H1 (cell line): Measurements from ENCODE around the gene PGLYRP2. TPM values are rescaled to one million over a fixed set of nuclear protein-coding genes. Genes with fewer than 3 reads are reported as not detected.

ENCODE experiments used
- polyA plus RNA-seq, 7 experiments: library from polyadenylated mRNA; depleted of rRNA in 3 of 7; stranded (reverse) in 5 of 7; unstranded in 2 of 7; fragments of >200 nt in 5 of 7; fragments of 200-250 nt in 2 of 7; gene quantifications; 1 replicate in 5 of 7; 2 replicates in 1 of 7; 4 replicates in 1 of 7; pipeline versions ENCODE4 v1.2.1 to v1.2.3, GENCODE V29; 2011 to 2013; ENCODE audit warnings: missing spikeins in 2 of 7, mixed read lengths in 2 of 7
- total RNA-seq: library from RNA; stranded (reverse); fragmentation: NEBNext Ultra II Directional; extraction: Animal tissue kit (Norgen Biotek cat#: 25700); gene quantifications from 2 replicates; pipeline ENCODE4 v1.2.1, GENCODE V29; 2021
- TF ChIP-seq, protein P1 (sequence below): IDR thresholded peaks from 2 replicates; pipeline ENCODE4 v1.6.1; 2012; ENCODE audit warnings: inconsistent platforms

The PGLYRP2 gene
- total and polyA plus RNA-seq, 2 of the 8 experiments (the other 6 are each of a cell fraction or from before 2014, with no cell fraction given) = not detected

DNA sequence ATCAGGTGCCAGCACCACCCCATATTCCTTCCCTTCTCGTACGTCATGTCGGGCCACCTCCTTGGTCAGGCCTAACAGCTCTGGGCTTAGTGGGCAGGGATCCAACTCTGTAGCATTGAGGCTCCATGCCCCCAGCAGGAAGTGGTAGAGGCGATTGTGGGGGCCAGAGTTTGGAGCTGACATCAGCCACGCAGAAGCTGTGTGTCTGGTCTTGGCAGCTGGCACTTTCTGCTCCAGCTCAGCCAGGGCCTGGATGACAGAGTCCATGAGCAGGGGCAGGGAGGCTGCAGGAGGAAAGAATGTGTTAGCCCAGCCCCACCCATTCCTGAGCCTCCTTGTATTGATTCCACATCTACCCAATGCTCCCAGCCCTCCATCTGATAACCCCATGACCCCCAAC is 3.0 kb downstream of the PGLYRP2 start (continued):
- TF ChIP-seq, protein P1, sequence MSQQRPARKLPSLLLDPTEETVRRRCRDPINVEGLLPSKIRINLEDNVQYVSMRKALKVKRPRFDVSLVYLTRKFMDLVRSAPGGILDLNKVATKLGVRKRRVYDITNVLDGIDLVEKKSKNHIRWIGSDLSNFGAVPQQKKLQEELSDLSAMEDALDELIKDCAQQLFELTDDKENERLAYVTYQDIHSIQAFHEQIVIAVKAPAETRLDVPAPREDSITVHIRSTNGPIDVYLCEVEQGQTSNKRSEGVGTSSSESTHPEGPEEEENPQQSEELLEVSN = no peak
